GM15510 (cell line): Measurements from ENCODE around the gene RAP1B.
A peak's percentile ranks its signal among the peaks of the same experiment; 100 is the strongest.

Experiments used
- POLR2A ChIP-seq: IDR thresholded peaks from 3 replicates; pipeline ENCODE4 v1.6.1; 2011; ENCODE audit warnings: borderline replicate concordance; ENCODE audit not compliant: insufficient read length; ENCODE audit errors: extremely low read depth

Gene RAP1B

DNA sequence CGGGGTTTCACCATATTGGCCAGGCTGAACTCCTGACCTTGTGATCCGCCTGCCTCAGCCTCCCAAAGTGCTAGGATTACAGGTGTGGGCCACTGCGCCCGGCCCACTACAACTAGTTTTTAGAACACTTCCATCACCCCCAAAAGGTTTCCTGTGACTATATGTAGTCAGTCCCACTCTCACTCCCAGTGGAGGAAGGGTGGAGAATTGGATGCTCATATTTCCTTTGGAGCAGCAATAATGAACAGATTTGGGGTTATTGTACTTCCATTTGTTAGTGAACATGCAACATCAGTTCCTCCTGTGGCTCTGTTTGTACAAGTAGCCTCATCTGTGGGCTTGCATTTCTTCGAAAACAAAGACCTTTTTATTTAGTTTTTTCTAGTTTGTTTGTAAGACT lies 35.8 kb downstream of the RAP1B start:
- no peak for TF ChIP-seq POLR2A

DNA sequence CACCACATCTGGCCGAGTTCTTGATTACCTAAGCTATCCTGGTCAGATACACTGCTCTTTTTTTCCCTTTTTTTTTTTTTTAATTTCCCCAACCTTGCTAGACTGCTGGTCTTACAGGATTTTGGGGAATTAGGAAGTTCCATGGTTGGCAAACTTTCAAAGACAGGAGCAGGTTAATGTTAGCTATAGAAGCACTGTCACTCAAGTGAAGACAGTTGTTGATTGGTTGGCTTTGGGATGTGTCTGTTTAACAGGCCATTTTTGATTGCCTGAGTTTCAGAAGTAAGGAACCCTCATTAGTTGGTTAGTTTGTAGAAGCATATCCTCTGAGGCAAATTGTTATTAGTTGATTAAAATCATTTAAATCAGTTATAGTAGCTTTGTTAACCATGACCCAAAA lies 36.8 kb downstream of the RAP1B start:
- TF ChIP-seq POLR2A, result no peak

DNA sequence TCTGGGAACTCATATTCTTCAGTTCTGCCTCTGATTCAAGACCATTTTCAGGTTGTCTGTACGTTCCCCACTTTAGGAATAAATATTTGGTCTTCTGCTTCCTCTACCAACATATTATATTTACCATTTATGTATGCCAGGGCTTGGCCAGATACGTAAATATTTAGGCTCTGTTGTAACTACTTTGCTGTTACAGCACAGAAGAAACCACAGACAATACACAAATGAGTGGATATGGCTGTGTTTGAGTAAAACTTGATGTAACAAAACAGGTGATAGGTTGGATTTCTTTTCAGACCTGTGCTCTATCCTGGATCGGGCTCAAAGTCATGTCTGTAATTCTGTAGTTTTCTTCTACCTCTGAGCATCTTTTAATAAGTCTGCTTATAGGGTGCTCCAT lies 37.5 kb downstream of the RAP1B start:
- no peak for TF ChIP-seq POLR2A

DNA sequence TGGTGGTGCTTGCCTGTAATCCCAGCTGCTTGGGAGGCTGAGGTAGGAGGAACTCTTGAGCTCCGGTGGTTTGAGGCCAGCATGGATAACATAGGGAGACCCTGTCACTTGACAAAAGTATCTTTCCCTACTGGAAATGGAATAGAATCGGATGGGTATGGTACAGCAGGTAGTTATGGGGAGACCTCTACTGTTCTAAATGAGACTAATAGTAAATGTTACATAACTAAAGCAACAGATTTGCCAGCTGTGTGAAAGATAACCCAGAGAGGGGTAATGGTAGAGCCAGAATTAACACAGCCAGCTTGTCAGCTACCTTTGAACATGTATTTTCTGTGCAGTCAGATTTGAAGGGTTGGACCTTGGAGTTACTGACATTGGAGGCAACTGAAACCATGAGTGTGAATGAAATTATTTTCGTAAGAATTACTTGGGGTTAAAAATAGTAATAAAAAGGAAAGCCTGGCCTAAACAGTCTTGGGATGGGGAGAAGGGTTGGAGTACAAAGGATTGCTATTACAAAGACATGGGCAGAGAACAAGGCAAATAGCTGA lies 54.4 kb downstream of the RAP1B start:
- TF ChIP-seq POLR2A, result no peak

DNA sequence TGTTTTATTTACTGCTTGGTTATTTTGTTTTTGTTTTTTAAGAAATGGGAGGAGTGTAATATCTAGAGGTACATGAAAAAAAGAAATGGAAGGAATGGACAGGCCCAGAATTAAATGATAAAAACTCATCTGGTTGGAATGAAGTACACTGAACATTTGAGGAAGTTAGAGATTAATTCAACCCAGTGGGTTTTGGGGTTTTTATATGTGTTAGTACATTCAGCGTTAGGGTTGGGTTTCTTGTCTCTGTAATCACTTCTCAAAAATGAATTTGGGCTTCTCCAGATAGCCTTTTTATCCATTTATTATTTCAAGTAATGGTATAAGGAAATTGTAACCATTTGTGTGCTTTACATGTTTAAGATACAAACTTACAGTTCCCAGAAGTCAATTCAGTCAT lies 56.6 kb downstream of the RAP1B start:
- TF ChIP-seq POLR2A, result no peak

GRCh38 chr12:68667896-68668295 lies 57.2 kb downstream of the RAP1B start:
- TF ChIP-seq POLR2A, result no peak

DNA sequence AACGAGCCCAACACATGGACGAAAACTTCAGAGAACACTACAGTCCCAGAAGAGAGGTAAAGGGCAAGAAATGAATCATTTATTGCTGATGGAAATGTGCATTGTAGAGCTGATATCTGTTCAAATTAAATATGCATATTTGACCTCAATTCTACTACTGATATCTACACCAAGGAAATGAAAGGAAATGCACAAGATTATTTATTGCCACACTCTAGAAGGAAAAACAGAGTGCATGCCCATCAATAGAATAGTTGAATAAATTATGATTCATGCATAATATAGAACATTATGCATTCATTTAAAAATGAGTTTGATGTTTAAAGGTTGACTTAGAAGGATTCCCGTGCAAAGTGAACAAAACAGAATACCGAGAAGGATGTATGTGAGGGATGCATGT lies 60.5 kb downstream of the RAP1B start:
- TF ChIP-seq POLR2A, result no peak

DNA sequence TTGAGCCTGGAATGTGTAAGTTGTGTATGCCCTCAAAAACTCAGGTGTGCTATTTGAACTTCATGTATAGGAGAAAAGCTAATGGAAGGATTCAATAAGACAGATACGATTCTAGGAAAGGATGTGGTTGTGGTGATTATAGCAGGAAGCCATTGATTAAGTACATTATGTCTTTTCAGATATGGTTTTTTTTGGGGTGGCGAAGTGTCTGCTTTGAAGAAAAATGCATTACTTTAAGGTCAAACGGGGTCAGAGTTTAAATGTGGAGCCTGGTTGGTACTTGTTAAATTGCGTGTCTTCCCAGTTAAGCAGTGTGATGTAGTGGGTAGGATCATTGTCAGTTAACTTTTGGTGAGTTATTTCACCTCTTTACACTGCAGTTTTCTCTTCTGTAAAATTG lies 63.1 kb downstream of the RAP1B start:
- no peak for TF ChIP-seq POLR2A

DNA sequence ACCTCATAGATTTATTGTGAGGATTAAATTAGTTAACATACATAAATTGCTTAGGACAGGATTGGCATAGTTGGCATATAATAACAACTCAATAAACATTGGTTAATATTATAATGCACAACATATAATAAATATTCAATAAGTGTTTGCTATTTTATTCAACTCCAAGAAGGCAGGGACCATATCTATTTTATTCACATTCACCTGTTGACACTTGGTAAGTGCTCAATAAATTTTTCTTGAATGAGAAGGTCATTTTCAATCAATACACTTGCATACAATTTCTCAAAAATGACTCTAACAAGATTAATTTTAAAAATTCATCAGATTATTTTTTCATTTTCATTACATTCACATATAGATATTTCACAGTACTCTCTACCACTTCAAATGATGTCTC lies 63.7 kb downstream of the RAP1B start:
- no peak for TF ChIP-seq POLR2A

- no peak for TF ChIP-seq POLR2A
These were observed 64.6 kb downstream of the RAP1B start for GRCh38 chr12:68675101-68675842.

- TF ChIP-seq POLR2A, result no peak
These were observed 75.5 kb downstream of the RAP1B start for GRCh38 chr12:68686262-68686594.

DNA sequence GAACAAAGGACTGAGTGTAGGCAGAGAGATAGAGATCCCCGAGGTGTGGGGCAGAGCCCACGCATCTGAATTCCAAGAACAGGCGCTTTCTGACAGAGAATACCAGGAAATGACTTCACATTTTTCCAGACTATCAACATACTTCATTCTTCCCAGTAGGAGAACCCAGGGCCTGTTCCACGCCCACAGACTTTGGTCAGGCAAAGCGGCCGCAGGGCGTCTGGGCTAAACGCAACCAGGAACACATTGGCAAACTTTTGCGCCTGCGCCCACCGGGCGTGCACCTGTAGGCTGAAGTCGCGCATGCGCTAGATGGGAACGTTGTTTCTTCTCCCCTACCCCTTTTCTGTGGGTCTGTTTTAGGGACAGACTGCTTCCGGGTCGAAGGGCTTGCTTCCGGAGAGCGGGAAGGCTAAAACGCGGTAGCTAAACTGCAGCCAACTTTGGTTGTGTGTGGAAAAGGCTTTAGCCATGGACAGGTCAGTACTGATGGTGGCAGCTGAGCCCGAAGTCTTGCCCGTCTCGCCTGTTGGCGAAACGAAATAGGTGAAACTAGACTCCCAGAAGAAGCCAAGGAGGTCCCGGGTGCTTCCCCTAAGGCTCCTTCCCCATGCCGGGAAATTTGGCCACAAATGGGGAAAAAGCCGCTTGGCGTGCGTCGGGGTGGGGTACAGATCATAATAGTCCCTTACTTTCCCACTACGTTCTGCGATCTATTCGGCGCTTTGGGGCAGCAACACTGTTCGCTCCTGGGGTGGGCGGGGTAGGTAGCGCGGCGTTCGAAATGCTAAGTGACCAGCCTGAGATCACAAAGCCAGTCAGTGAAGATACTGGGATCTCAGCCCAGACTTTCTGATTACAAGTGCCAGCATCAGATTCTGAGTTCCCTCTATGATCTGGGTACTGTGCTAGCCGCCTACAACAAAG lies 76.2 kb downstream of the RAP1B start, which contains the start of gene NUP107:
Gene NUP107, plus strand, starts transcription at position 384 of the 927 bp plus-strand sequence. Its CDS starts 88 bp downstream, at position 472.
- peak; percentile 90 for TF ChIP-seq POLR2A

GRCh38 chr12:68695454-68695853 lies 84.8 kb downstream of the RAP1B start:
- TF ChIP-seq POLR2A, result no peak

GRCh38 chr12:68699486-68699885 lies 88.8 kb downstream of the RAP1B start:
- TF ChIP-seq POLR2A, result no peak
